Fibroblast of skin of right biceps (primary cell): ENCODE data around the gene PARD3.
"Not testable (repeated sequence)": the region's sequence is repeated elsewhere in the genome, so short reads cannot be mapped to it uniquely, and the experiment has no call there.

ENCODE experiments used
- DNase-seq: peaks from one replicate; pipeline ENCODE4 v3.0.0-alpha.2; 2013

The PARD3 gene

GRCh38 chr10:34281661-34282582 lies 533.2 kb downstream of the PARD3 start:
- peak; percentile 20 for DNase-seq

- peak; percentile 96 for DNase-seq
Observed at GRCh38 chr10:34280599-34281374, 534.3 kb downstream of the PARD3 start.

GRCh38 chr10:34275626-34276130 lies 539.4 kb downstream of the PARD3 start:
- DNase-seq, result no peak

DNA sequence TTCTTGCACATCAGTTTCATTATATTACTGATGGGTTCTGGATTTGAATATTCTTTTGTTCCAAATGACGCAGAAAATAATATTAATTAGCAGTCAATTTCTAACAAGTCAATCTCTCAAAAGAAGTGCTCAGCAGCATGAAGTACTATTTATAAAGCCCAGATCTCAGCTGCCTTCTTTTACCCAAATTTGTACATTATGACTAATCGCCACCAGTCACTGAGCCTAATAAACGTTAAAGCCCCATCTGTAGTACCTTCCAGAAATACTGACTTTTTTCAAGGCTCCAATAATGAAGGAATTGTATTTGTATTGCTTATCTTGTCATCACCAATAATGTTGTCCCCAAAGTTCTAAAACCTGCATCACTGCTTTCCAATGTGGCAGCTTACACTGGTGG lies 540.2 kb downstream of the PARD3 start:
- no peak for DNase-seq

GRCh38 chr10:34273340-34273739 lies 541.8 kb downstream of the PARD3 start:
- DNase-seq, result no peak

DNA sequence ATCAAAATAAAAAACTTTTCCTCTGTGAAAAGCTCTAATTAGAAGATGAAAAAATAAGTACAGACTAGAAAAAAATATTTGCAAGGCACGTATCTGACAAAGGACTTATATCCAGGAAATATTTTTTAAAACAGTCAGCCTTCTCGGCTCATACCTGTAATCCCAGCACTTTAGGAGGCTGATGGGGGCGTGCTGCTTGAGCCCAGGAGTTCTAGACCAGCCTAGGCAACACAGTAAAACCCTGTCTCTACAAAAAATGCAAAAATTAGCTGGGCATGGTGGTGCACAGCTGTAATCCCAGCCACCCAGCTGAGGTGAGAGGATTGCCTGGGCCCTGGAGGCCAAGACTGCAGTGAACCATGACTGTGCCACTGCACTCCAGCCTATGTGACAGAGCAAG lies 542.8 kb downstream of the PARD3 start:
- no peak for DNase-seq

DNA sequence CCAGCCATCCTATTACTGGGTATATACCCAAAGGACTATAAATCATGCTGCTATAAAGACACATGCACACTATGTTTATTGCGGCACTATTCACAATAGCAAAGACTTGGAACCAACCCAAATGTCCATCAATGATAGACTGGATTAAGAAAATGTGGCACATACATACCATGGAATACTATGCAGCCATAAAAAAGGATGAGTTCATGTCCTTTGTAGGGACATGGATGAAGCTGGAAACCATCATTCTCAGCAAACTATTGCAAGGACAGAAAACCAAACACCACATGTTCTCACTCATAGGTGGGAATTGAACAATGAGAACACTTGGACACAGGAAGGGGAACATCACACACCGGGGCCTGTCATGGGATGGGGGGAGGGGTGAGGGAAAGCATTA lies 546.7 kb downstream of the PARD3 start:
- not testable (repeated sequence) for DNase-seq

DNA sequence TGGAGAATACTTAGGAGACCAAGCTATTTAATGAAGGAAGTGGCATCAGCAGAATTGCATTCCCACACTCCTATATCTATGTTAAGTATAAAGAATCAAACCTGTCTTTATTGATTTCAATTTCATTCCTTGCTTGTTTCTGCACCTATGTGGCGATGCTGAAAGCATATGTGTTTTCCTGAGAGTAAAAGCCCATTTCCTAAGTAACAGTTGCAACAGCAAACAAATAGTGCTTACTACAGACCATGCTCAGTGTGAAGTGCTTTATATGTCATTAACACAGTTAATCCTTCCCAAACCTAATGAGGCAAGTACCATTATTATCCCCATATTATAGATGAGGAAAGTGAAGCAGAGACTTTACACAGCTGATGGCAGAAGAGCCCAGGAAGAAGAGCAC lies 552.1 kb downstream of the PARD3 start:
- no peak for DNase-seq

GRCh38 chr10:34260904-34261303 lies 554.2 kb downstream of the PARD3 start:
- no peak for DNase-seq

DNA sequence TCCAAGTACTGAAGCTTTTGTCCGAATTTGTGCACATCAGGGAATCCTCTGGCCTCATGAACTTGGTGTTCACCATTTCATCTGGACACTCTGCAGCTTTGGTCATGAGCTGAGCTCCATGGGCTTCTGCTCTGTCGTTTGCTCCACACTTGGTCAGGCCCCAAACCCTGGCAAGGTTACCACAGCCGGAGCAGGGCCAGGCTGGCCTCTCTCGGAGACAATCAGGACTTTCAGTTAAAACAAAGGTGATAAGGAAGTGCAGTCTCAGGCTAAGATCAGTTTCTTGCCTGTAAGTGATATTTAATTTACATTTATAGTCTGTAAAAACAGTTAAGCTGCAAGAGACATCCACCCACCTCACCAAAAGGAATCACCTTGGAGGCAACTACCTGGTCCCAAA lies 558.9 kb downstream of the PARD3 start:
- DNase-seq, result no peak

DNA sequence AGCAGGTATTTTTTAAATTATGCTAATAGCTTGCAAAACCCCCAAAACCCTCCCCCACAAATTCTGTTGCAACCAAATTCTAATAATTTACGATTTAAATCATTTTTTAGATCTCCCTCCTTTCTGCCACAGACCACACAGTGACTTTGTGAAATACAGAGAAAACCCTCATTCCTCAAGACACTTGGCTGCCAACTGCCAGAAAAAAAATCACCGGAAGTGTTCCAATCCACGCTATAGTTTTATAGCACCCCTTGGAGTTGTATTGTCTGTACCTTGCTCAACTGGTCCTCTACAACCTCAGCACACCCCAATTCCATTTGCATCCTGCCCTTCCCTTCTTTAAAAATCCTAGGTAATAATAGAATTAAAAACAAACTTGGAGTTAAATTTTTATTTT lies 560.1 kb downstream of the PARD3 start:
- peak; percentile 15 for DNase-seq

DNA sequence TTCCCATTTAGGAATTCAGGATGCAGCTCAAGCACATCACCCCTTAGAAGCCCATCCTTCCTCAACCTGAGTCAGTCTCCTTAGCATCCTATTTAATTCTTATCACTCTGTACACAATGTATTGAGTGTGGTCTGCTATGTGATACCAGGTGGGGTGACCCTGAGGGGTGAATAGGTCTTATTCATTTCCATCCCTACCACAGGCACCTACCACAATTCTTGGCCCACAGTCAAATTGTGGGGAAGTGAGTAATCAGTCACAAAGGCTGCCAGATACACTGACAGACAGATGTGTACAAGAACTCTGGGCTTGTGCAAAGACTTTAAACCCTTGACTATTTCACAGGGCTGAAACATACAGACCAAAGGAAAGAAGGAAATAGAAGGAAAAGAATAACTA lies 560.5 kb downstream of the PARD3 start:
- DNase-seq, result peak; percentile 77

DNA sequence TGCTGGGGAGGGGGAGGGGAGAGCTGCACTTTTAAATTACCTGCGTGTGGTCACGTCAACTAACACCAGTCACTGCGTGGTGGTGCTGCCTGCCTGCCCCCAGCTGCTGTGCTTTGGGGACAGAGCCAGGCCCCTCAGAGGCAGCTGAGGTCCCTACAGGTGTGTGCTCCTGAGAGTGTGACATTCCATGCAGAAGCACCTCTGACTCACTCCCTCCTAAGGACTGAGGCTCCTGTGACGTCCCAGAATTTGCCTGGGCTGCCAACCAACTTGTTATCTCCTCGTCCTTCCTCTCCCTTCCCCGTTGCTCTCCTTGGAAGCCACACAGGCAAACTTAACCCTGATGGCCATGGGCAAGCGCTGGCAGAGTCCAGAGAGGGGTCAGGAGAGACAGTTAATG lies 563.0 kb downstream of the PARD3 start:
- DNase-seq, result no peak

DNA sequence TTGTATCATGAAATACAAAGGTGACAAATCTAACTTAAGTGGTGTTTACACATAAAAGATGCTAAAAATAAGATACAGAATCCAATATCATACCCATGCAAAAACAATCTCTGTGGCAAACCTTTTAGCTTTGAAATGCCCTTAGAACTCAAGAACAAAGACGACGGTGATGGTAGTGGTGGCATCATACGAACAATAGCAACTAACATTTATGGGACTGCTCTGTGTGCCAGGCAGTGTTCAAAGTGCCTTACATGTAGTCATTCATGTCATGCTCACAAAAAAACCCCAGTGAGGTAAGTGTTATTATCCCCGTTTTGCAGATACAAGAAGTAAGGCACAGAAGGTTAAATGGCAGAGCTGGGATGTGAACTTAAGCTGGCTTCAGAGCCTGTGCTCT lies 563.9 kb downstream of the PARD3 start:
- DNase-seq, result no peak

DNA sequence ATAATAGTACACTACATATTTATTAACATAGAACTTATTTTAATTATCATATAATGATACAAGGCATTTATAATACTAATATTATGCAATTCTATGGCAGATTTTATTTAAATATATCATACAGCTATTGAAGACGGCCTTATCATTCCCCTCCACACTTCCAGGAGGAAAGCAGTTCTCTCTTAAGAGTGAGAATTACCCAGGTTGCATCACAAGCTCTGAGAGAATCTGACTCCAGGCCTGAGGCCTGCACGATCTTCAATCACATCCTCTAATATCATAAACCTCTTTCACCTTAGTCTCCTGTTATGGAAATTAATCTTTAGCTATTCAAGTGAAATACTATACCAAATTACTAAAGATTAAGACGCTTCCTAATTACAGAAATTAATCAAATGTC lies 564.4 kb downstream of the PARD3 start:
- no peak for DNase-seq

- no peak for DNase-seq
Observed at GRCh38 chr10:34249634-34250033, 565.5 kb downstream of the PARD3 start.

DNA sequence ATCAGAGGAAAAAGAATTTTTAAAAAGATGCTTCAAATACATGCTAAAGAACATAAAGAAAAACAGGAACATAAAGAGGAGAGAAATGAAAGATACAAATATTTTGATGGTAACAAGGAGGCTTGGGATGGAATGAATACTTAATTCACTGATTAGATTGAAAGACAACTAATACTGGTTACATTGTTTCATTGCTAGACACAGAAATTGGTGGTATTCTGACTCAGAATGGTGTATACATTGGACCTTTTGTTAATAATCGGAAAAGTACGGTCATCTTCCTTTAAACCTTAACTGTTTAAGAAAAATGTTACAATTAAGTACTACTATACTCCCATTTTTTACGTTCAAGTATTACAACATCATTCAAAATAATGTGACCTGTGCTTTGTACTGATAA lies 567.5 kb downstream of the PARD3 start:
- DNase-seq, result no peak

DNA sequence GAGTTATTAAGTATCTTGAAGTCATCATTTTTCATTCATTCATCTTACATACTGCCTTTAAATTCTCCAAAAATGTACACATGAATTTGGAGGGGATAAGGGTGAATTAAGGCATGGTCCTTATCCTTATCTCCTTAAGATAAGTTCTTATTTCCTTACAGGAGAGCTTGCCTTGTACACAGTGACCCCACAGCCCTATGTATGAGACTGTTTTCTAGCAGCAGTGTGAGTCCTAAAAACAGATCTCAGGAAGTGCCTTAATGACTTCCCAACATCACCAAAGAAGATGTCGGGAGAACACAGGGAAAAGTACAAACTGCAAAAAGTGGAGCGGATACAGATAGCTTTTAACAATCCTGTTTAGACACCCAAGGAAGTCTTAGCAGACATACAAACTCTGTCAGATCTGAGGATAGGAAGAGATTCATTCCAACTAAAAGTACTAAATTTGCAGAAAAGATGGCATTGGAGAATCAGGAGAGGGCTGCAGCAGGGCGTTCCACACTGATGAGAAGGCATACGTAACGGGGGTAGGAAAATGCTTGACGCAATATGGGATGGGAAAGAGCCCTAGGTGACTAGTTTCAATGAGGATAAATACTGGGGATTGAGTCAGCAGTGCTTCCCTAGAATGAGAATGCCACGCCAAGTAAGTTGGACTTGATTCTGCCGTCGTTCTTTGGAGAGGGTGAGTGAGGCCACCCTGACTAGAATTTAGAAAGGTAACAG lies 570.2 kb downstream of the PARD3 start:
- no peak for DNase-seq

GRCh38 chr10:34241226-34242000 lies 573.7 kb downstream of the PARD3 start:
- peak; percentile 36 for DNase-seq

GRCh38 chr10:34240039-34240438 lies 575.1 kb downstream of the PARD3 start:
- no peak for DNase-seq

- DNase-seq, result no peak
Observed at GRCh38 chr10:34237898-34238455, 577.1 kb downstream of the PARD3 start.

GRCh38 chr10:34236931-34237330 lies 578.2 kb downstream of the PARD3 start:
- no peak for DNase-seq
